ENCODE measurements around the gene SMYD3. TPM values are rescaled to one million over a fixed set of nuclear protein-coding genes. Genes with fewer than 3 reads are reported as not detected.

The SMYD3 gene
- total and polyA plus RNA-seq, 2 of the 4 experiments (the other 2 are of a cell fraction): 26.5 to 37.6 TPM

DNA sequence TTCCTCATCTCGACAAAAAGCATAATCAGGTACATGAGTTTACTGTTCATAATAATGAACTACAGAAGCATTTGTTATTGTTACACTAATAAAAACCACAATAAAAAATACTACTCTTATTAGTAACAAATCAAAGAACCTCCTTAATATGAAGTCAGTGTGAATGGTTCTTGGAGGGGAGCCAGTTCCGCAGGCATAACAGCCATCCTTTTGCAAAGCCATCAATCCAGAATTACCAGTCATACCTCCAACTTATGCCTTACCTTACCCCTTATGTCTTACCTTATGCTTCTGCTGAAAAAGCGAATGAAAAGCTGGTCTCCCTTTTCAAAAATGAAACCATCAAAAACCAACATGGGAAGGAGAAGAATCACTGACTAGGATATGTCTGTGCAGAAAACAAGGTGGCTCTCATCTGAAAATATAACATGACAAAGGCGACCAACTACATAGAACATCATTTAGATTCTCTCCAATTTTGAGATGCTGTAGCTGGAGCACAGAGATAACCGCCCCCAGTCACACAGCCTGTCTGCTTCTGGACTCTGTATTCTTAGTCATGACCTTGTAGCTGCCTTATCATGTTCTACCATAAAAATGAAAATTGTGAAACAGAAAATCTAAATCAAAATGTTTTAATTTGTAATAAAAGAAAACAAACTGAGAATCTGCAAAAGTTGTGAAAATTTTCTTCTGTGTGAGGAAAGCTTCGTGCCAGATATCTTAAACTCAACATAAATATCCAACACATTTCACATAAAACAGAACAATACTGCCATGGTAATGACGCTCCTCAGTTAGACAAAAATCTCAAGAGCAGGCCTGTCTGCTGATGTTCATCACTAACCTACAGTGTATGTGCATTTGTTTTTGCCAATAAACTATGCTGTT, 438.2 kb downstream of the SMYD3 start:
- dilution Hi-C loops (cut with HindIII; ENCODE audit: low sequenced_read_pairs, unreplicated experiment) (no loop called here), intact Hi-C loops (cut with micrococcal nuclease) (no loop called here), in situ Hi-C loops (cut with MboI; ENCODE audit: low sequenced_read_pairs) (no loop called here)
- Histone ChIP-seq H3K9me1 (ENCODE audit: insufficient read depth, low read length) (peaks cover 4% of the 10 kb centered on the region), H3K4ac (ENCODE audit: low read depth, low read length) (no peak overlapping the region), H4K5ac (ENCODE audit: low read depth, low read length) (no peak overlapping the region), H2BK5ac (ENCODE audit: low read depth, low read length, poor library complexity, severe bottlenecking) (no peak overlapping the region), H4K8ac (ENCODE audit: low read depth in 2 of 2, low read length in 2 of 2) (no peak overlapping the region), H3K27me3 (ENCODE audit: control insufficient read depth, insufficient read depth, low read length) (no peaks in the 10 kb centered on the region), H3K27ac (ENCODE audit: insufficient read depth, low read length) (no peak overlapping the region), H3K56ac (ENCODE audit: extremely low read depth, insufficient read depth, low read length) (no peak overlapping the region), H2AK9ac (replicated peaks; ENCODE audit: low read depth, low read length, poor library complexity) (no peak overlapping the region), H3K4me2 (ENCODE audit: low read depth, low read length) (no peak overlapping the region), H3K14ac (replicated peaks; ENCODE audit: low read depth, low read length) (no peak overlapping the region), H3K23ac (ENCODE audit: low read depth, low read length) (no peak overlapping the region), H3K18ac (ENCODE audit: low read depth, low read length) (no peak overlapping the region), H4K20me1 (ENCODE audit: insufficient read depth, low read length) (no peaks in the 10 kb centered on the region), H2BK120ac (ENCODE audit: low read depth, low read length) (no peak overlapping the region; the same call in 1 of the 2 replicates), H2AK5ac (ENCODE audit: low read depth, low read length) (no peak overlapping the region), H3K79me1 (ENCODE audit: low read depth in 1 of 2, low read length in 2 of 2) (peaks cover 0 to 7% of the 10 kb centered on the region in 2 experiments; a peak in 1 of 4 replicates), H2BK20ac (ENCODE audit: low read depth, low read length) (no peak overlapping the region), H4K91ac (ENCODE audit: insufficient read depth, low read depth, low read length) (no peak overlapping the region), H3K4me1 (ENCODE audit: control insufficient read depth, insufficient read depth, low read length) (peaks cover 9% of the 10 kb centered on the region), H3K9me3 (ENCODE audit: control insufficient read depth, insufficient read depth, low read length) (no peaks in the 10 kb centered on the region), H3K9ac (ENCODE audit: low read depth, low read length) (no peak overlapping the region), H2AFZ (replicated peaks; ENCODE audit: low read length, poor library complexity) (no peak overlapping the region), H3K4me3 (ENCODE audit: insufficient read depth, low read depth, low read length) (no peak overlapping the region), H2BK15ac (ENCODE audit: low read depth, low read length) (no peak overlapping the region), H3K36me3 (ENCODE audit: control insufficient read depth, insufficient read depth, low read length) (no peaks in the 10 kb centered on the region)
- POLR2A ChIA-PET (ENCODE audit: unreplicated experiment): no interaction called here
- BruUV-seq (replicated peaks): no TSS peak
- CTCF ChIA-PET: interaction anchor here (1.1 kb wide), 1 partner anchor 93 kb away, joined by 3 read pairs; no protein-coding TSS in a partner anchor
- ATAC-seq (ENCODE audit: low read depth) (no peak), DNase-seq (no peak)
- WGBS, 2 experiments (ENCODE audit: extremely low coverage in 2 of 2, insufficient read length in 1 of 2): no CpG with 5 or more reads among the region's 7 CpGs
- no peak for TF ChIP-seq RCOR1 (IDR thresholded peaks at IDR 0.05; ENCODE audit: insufficient replicate concordance, low read length)
- TF ChIP-seq MAFK (IDR thresholded peaks at IDR 0.05; ENCODE audit: low read depth, low read length): no peak
- TF ChIP-seq FOS (IDR thresholded peaks at IDR 0.05; ENCODE audit: low read depth, low read length): no peak
- no peak for TF ChIP-seq BHLHE40 (IDR thresholded peaks at IDR 0.05; ENCODE audit: low read depth, low read length)
- no peak for TF ChIP-seq MAZ (IDR thresholded peaks at IDR 0.05; ENCODE audit: borderline replicate concordance, low read depth, low read length)
- no peak for TF ChIP-seq RFX5 (IDR thresholded peaks at IDR 0.05; ENCODE audit: low read depth, low read length)
- TF ChIP-seq CHD1 (IDR thresholded peaks at IDR 0.05; ENCODE audit: low read depth, low read length): no peak
- no peak for TF ChIP-seq RAD21 (IDR thresholded peaks at IDR 0.05; ENCODE audit: low read length)
- TF ChIP-seq, protein P1, sequence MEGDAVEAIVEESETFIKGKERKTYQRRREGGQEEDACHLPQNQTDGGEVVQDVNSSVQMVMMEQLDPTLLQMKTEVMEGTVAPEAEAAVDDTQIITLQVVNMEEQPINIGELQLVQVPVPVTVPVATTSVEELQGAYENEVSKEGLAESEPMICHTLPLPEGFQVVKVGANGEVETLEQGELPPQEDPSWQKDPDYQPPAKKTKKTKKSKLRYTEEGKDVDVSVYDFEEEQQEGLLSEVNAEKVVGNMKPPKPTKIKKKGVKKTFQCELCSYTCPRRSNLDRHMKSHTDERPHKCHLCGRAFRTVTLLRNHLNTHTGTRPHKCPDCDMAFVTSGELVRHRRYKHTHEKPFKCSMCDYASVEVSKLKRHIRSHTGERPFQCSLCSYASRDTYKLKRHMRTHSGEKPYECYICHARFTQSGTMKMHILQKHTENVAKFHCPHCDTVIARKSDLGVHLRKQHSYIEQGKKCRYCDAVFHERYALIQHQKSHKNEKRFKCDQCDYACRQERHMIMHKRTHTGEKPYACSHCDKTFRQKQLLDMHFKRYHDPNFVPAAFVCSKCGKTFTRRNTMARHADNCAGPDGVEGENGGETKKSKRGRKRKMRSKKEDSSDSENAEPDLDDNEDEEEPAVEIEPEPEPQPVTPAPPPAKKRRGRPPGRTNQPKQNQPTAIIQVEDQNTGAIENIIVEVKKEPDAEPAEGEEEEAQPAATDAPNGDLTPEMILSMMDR (conservative IDR thresholded peaks at IDR 0.05; ENCODE audit: low read depth, low read length): no peak
- no peak for TF ChIP-seq NFE2L2 (IDR thresholded peaks at IDR 0.05; ENCODE audit: low read depth, low read length)
- no peak for TF ChIP-seq CEBPB (IDR thresholded peaks at IDR 0.05; ENCODE audit: low read depth, low read length)
